GM12878 (cell line): ENCODE results near the gene SLC1A2.

Experiments
- BHLHE40 ChIP-seq, 2 experiments: fragments of 450-650 bp in 1 of 2; IDR thresholded peaks; 2 replicates each; pipeline ENCODE4 v1.6.1; 2011 to 2017; ENCODE audit warnings: low read depth in 2 of 2, borderline replicate concordance in 1 of 2, improper control_type of control experiment in 1 of 2, low read length in 1 of 2, mild to moderate bottlenecking in 1 of 2
- EGR1 ChIP-seq, 2 experiments: IDR thresholded peaks; 1 replicate in 1 of 2; 2 replicates in 1 of 2; pipeline ENCODE4 v1.6.1; 2011 to 2012; ENCODE audit warnings: low read depth in 2 of 2, low read length in 2 of 2, borderline replicate concordance in 1 of 2, mild to moderate bottlenecking in 1 of 2, moderate library complexity in 1 of 2
- FOXK2 ChIP-seq: fragments of 450-650 bp; IDR thresholded peaks from 2 replicates; pipeline ENCODE4 v1.6.1; 2017; ENCODE audit warnings: mild to moderate bottlenecking, moderate library complexity
- HDAC2 ChIP-seq: fragments of 200-600 bp; sonication (generic); IDR thresholded peaks from 2 replicates; pipeline ENCODE4 v1.6.1; 2017
- JUND ChIP-seq: IDR thresholded peaks from 2 replicates; pipeline ENCODE4 v1.6.1; 2012; ENCODE audit warnings: low read depth, mild to moderate bottlenecking, low read length, improper control_type of control experiment, moderate library complexity
- MEF2A ChIP-seq: IDR thresholded peaks from 2 replicates; pipeline ENCODE4 v1.6.1; 2011; ENCODE audit warnings: low read depth, mild to moderate bottlenecking, low read length, moderate library complexity; ENCODE audit not compliant: insufficient read depth
- MYC ChIP-seq: IDR thresholded peaks from 2 replicates; pipeline ENCODE4 v1.6.1; 2011; ENCODE audit warnings: mild to moderate bottlenecking, low read length, moderate library complexity, inconsistent platforms; ENCODE audit not compliant: insufficient read depth, insufficient replicate concordance, insufficient read length, severe bottlenecking
- RFX5 ChIP-seq: IDR thresholded peaks from 2 replicates; pipeline ENCODE4 v1.6.1; 2011; ENCODE audit warnings: low read depth, low read length, improper control_type of control experiment
- TCF12 ChIP-seq: IDR thresholded peaks from 2 replicates; pipeline ENCODE4 v1.6.1; 2011; ENCODE audit warnings: low read depth, mild to moderate bottlenecking, low read length
- TF ChIP-seq, protein P1 (sequence below): fragments of 450-650 bp; IDR thresholded peaks from 2 replicates; pipeline ENCODE4 v1.6.1; 2014; ENCODE audit warnings: mild to moderate bottlenecking
- TF ChIP-seq, protein P2 (sequence below), 3 experiments: IDR thresholded peaks in 2 of 3; conservative IDR thresholded peaks in 1 of 3; 2 replicates each; pipeline ENCODE4 v1.5.1; 2011; ENCODE audit warnings: low read depth in 3 of 3, low read length in 3 of 3, mild to moderate bottlenecking in 3 of 3, control low read depth in 2 of 3, moderate library complexity in 2 of 3, inconsistent platforms in 1 of 3, mixed read lengths in 1 of 3; ENCODE audit not compliant: control insufficient read depth in 2 of 3, insufficient read depth in 1 of 3; ENCODE audit errors: extremely low read depth in 1 of 3
- TF ChIP-seq, protein P3 (sequence below): fragments of 450-650 bp; IDR thresholded peaks from 2 replicates; pipeline ENCODE4 v1.6.1; 2017; ENCODE audit warnings: mild to moderate bottlenecking
- TF ChIP-seq, protein P4 (sequence below): fragments of 450-650 bp; IDR thresholded peaks from 2 replicates; pipeline ENCODE4 v1.6.1; 2017; ENCODE audit warnings: mild to moderate bottlenecking, moderate library complexity
- TF ChIP-seq, protein P5 (sequence below): fragments of 450-650 bp; IDR thresholded peaks from 2 replicates; pipeline ENCODE4 v1.6.1; 2018; ENCODE audit warnings: mild to moderate bottlenecking, low read depth, moderate library complexity; ENCODE audit not compliant: partially characterized antibody

DNA sequence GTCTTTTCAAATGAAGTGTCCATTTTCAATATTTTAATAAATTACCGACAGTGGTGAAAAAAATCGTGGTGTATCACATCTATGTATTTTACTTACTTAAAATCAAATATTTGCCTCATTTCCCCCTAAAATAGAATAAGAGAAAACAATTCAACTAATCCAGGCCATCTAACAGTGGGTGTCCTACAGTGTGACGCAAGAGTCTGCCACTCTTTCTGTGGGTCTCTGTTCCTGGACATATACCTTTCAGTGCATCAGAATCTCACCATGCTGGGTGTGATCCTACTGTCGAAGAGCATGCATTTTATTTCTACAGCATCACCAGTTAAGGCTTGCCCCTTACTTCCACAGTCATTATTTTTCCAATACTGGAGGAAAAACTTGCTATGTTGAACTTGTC is 169.2 kb downstream of the SLC1A2 start:
- no peak for TF ChIP-seq MEF2A
- TF ChIP-seq, protein P1, sequence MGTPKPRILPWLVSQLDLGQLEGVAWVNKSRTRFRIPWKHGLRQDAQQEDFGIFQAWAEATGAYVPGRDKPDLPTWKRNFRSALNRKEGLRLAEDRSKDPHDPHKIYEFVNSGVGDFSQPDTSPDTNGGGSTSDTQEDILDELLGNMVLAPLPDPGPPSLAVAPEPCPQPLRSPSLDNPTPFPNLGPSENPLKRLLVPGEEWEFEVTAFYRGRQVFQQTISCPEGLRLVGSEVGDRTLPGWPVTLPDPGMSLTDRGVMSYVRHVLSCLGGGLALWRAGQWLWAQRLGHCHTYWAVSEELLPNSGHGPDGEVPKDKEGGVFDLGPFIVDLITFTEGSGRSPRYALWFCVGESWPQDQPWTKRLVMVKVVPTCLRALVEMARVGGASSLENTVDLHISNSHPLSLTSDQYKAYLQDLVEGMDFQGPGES, result no peak
- no peak for TF ChIP-seq FOXK2
- TF ChIP-seq, protein P2, sequence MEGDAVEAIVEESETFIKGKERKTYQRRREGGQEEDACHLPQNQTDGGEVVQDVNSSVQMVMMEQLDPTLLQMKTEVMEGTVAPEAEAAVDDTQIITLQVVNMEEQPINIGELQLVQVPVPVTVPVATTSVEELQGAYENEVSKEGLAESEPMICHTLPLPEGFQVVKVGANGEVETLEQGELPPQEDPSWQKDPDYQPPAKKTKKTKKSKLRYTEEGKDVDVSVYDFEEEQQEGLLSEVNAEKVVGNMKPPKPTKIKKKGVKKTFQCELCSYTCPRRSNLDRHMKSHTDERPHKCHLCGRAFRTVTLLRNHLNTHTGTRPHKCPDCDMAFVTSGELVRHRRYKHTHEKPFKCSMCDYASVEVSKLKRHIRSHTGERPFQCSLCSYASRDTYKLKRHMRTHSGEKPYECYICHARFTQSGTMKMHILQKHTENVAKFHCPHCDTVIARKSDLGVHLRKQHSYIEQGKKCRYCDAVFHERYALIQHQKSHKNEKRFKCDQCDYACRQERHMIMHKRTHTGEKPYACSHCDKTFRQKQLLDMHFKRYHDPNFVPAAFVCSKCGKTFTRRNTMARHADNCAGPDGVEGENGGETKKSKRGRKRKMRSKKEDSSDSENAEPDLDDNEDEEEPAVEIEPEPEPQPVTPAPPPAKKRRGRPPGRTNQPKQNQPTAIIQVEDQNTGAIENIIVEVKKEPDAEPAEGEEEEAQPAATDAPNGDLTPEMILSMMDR (IDR thresholded peaks at IDR 0.05 in 2 of 3, conservative IDR thresholded peaks at IDR 0.05 in 1 of 3; ENCODE audit: control insufficient read depth in 2 of 3, extremely low read depth in 1 of 3, insufficient read depth in 1 of 3, low read depth in 3 of 3, low read length in 3 of 3), result no peak
- TF ChIP-seq, protein P3, sequence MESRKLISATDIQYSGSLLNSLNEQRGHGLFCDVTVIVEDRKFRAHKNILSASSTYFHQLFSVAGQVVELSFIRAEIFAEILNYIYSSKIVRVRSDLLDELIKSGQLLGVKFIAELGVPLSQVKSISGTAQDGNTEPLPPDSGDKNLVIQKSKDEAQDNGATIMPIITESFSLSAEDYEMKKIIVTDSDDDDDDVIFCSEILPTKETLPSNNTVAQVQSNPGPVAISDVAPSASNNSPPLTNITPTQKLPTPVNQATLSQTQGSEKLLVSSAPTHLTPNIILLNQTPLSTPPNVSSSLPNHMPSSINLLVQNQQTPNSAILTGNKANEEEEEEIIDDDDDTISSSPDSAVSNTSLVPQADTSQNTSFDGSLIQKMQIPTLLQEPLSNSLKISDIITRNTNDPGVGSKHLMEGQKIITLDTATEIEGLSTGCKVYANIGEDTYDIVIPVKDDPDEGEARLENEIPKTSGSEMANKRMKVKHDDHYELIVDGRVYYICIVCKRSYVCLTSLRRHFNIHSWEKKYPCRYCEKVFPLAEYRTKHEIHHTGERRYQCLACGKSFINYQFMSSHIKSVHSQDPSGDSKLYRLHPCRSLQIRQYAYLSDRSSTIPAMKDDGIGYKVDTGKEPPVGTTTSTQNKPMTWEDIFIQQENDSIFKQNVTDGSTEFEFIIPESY, result no peak
- no peak for TF ChIP-seq HDAC2
- TF ChIP-seq TCF12, result no peak
- TF ChIP-seq JUND, result no peak
- TF ChIP-seq, protein P4, sequence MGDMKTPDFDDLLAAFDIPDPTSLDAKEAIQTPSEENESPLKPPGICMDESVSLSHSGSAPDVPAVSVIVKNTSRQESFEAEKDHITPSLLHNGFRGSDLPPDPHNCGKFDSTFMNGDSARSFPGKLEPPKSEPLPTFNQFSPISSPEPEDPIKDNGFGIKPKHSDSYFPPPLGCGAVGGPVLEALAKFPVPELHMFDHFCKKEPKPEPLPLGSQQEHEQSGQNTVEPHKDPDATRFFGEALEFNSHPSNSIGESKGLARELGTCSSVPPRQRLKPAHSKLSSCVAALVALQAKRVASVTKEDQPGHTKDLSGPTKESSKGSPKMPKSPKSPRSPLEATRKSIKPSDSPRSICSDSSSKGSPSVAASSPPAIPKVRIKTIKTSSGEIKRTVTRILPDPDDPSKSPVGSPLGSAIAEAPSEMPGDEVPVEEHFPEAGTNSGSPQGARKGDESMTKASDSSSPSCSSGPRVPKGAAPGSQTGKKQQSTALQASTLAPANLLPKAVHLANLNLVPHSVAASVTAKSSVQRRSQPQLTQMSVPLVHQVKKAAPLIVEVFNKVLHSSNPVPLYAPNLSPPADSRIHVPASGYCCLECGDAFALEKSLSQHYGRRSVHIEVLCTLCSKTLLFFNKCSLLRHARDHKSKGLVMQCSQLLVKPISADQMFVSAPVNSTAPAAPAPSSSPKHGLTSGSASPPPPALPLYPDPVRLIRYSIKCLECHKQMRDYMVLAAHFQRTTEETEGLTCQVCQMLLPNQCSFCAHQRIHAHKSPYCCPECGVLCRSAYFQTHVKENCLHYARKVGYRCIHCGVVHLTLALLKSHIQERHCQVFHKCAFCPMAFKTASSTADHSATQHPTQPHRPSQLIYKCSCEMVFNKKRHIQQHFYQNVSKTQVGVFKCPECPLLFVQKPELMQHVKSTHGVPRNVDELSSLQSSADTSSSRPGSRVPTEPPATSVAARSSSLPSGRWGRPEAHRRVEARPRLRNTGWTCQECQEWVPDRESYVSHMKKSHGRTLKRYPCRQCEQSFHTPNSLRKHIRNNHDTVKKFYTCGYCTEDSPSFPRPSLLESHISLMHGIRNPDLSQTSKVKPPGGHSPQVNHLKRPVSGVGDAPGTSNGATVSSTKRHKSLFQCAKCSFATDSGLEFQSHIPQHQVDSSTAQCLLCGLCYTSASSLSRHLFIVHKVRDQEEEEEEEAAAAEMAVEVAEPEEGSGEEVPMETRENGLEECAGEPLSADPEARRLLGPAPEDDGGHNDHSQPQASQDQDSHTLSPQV, result no peak
- TF ChIP-seq EGR1 (IDR thresholded peaks at IDR 0.05; ENCODE audit: borderline replicate concordance in 1 of 2, low read depth in 2 of 2, low read length in 2 of 2), result no peak
- TF ChIP-seq RFX5, result no peak
- no peak for TF ChIP-seq MYC
- TF ChIP-seq, protein P5, sequence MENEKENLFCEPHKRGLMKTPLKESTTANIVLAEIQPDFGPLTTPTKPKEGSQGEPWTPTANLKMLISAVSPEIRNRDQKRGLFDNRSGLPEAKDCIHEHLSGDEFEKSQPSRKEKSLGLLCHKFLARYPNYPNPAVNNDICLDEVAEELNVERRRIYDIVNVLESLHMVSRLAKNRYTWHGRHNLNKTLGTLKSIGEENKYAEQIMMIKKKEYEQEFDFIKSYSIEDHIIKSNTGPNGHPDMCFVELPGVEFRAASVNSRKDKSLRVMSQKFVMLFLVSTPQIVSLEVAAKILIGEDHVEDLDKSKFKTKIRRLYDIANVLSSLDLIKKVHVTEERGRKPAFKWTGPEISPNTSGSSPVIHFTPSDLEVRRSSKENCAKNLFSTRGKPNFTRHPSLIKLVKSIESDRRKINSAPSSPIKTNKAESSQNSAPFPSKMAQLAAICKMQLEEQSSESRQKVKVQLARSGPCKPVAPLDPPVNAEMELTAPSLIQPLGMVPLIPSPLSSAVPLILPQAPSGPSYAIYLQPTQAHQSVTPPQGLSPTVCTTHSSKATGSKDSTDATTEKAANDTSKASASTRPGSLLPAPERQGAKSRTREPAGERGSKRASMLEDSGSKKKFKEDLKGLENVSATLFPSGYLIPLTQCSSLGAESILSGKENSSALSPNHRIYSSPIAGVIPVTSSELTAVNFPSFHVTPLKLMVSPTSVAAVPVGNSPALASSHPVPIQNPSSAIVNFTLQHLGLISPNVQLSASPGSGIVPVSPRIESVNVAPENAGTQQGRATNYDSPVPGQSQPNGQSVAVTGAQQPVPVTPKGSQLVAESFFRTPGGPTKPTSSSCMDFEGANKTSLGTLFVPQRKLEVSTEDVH, result no peak
- TF ChIP-seq BHLHE40 (IDR thresholded peaks at IDR 0.05; ENCODE audit: borderline replicate concordance in 1 of 2, low read depth in 2 of 2, low read length in 1 of 2), result no peak
